Stimulated activated CD8-positive, alpha-beta memory T cell treated with anti-CD3 and anti-CD28 coated beads, Interleukin-2, amount 100 ng/mL, for 48 hours (primary cell): Measurements from ENCODE around the gene SLC17A9.

Source experiments
- DNase-seq, 2 donors: peaks; one replicate each; pipeline ENCODE4 v3.0.0-alpha.2; 2020; ENCODE audit warnings: low read depth in 2 of 2

Gene SLC17A9

DNA sequence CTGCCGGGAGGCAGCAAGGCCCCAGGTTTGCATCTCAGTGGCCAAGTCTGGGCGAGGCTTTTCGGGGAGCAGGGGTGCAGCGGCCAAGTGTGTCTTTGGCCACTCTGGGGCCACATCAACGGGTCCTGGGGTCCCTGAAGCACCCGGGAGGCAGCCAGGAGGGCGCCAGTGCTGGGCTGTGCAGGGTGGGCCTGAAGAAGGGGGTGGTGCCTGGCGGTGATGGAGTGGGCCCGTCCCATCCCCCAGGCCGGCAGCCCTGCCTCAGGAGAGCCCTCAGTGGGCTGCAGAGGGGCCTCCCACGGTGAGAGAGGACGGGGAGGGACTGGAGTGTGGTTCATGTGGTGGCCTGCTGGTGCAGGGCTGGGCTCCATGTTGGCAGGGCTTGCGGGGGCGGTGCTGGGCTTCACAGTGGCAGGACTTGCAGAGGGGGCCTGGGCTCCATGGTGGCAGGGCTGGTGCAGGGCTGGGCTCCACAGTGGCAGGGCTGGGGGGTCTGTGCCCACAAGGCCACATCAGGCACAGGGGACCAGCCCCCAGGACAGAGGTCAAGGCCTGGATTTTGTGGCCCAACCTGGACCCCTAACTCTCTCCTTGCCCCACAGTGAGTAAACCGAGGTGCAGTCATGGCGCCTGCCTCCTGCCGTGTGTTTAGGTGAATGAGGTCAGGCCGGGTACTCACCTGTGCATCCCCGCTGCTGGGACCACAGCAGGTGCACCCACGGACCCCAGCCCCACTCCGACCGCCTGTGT, 64.7 kb downstream of the SLC17A9 start:
- no peak for DNase-seq

DNA sequence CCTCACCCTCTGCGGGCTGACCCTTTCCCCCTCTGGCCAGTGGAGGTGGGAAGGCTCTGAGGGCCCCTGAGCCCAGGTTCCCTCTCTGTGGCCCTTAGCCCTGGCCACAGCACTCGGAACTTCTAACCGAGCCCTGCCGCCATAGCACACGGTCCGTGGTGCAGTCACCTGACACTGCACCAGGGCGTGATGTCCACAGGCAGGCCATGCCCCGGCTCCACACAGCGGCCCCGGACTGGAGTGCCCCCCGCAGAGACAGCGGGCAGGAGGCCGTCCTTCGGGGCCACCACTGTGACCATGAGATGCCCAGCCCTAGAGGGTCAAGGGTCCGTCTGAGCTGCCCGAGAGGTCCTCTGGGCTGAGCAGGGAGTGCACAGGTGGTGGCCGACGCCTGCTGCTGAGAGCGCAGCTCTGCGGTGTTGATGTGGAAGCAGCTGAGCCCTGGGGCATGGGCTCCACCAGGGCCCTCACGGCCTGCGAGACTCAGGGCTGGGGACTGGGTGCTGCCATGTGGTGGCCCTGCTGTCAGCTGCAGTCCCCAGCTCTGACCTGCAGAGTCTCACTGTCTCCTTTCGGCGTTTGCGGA, 65.4 kb downstream of the SLC17A9 start:
- no peak for DNase-seq
